HepG2 (cell line): ENCODE results near the gene FAAP100. TPM values are rescaled to one million over a fixed set of nuclear protein-coding genes. Genes with fewer than 3 reads are reported as not detected.

Source experiments
- CENPT ChIP-seq: sonication (generic); formaldehyde crosslinking; IDR thresholded peaks from 2 replicates; pipeline ENCODE4 v1.8.0; 2022; ENCODE audit warnings: low read depth, mild to moderate bottlenecking, moderate library complexity, missing genetic modification reagents
- ERF ChIP-seq: IDR thresholded peaks from 2 replicates; pipeline ENCODE4 v1.6.1; 2018; ENCODE audit warnings: missing biosample characterization, missing genetic modification reagents
- EZH2 ChIP-seq: conservative IDR thresholded peaks from 2 replicates; pipeline ENCODE4 v1.6.1; 2012; ENCODE audit warnings: mild to moderate bottlenecking, low read depth, low read length, moderate library complexity
- HDAC1 ChIP-seq: sonication (generic); formaldehyde crosslinking; IDR thresholded peaks from 2 replicates; pipeline ENCODE4 v1.5.1; 2020; ENCODE audit warnings: mild to moderate bottlenecking, missing genetic modification reagents
- HMG20A ChIP-seq: IDR thresholded peaks from 2 replicates; pipeline ENCODE4 v1.6.1; 2016; ENCODE audit warnings: borderline replicate concordance
- HNRNPH1 ChIP-seq: fragments of 200-400 bp; formaldehyde crosslinking; optimal IDR thresholded peaks from 2 replicates; pipeline ENCODE3; 2017; ENCODE audit warnings: mild to moderate bottlenecking, low read depth, low read length
- MAFF ChIP-seq: IDR thresholded peaks from 2 replicates; pipeline ENCODE4 v1.6.1; 2011; ENCODE audit warnings: low read depth, low read length, improper control_type of control experiment
- RARG ChIP-seq: sonication (generic); formaldehyde crosslinking; IDR thresholded peaks from 2 replicates; pipeline ENCODE4 v1.4.0; 2020; ENCODE audit warnings: low read depth, mild to moderate bottlenecking, missing genetic modification reagents
- RXRB ChIP-seq: IDR thresholded peaks from 2 replicates; pipeline ENCODE4 v1.6.1; 2016; ENCODE audit warnings: borderline replicate concordance, missing genetic modification reagents, missing compliant biosample characterization
- SNRNP70 ChIP-seq: fragments of 200-400 bp; formaldehyde crosslinking; IDR thresholded peaks from 2 replicates; pipeline ENCODE4 v1.6.1; 2017; ENCODE audit warnings: mild to moderate bottlenecking, low read depth, low read length, moderate library complexity
- ZNF33A ChIP-seq: sonication (generic); formaldehyde crosslinking; IDR thresholded peaks from 2 replicates; pipeline ENCODE4 v1.5.1; 2020; ENCODE audit warnings: missing genetic modification reagents, mild to moderate bottlenecking, moderate library complexity, borderline replicate concordance
- ZNF383 ChIP-seq: sonication (generic); formaldehyde crosslinking; IDR thresholded peaks from 2 replicates; pipeline ENCODE4 v1.4.0; 2020; ENCODE audit warnings: missing genetic modification reagents, mild to moderate bottlenecking, borderline replicate concordance
- polyA plus RNA-seq, 8 experiments: library from polyadenylated mRNA; depleted of rRNA in 3 of 8; stranded (reverse) in 7 of 8; unstranded in 1 of 8; fragments of >200 nt; fragmentation: Illumina TruSeq in 4 of 8; extraction: Trizol in 4 of 8; gene quantifications; 2 replicates each; pipeline versions ENCODE4 v1.2.1 to v1.2.3, GENCODE V29; 2011 to 2016; ENCODE audit warnings: low read depth in 4 of 8, missing spikeins in 1 of 8, mixed read lengths in 1 of 8; ENCODE audit not compliant: insufficient read depth in 1 of 8
- total RNA-seq, 5 experiments: library from RNA; depleted of rRNA; stranded (reverse); fragments of >200 nt; fragmentation: Illumina TruSeq; extraction: Trizol; gene quantifications; 2 replicates each; pipeline ENCODE4 v1.2.3, GENCODE V29; 2016; ENCODE audit warnings: low read depth in 1 of 5
- TF ChIP-seq, protein P1 (sequence below): sonication (generic); formaldehyde crosslinking; IDR thresholded peaks from 2 replicates; pipeline ENCODE4 v1.4.0; 2020; ENCODE audit warnings: missing genetic modification reagents
- TF ChIP-seq, protein P2 (sequence below): sonication (generic); formaldehyde crosslinking; IDR thresholded peaks from 2 replicates; pipeline ENCODE4 v1.4.0; 2020; ENCODE audit warnings: missing genetic modification reagents
- TF ChIP-seq, protein P3 (sequence below): sonication (generic); formaldehyde crosslinking; IDR thresholded peaks from 2 replicates; pipeline ENCODE4 v1.4.0; 2020; ENCODE audit warnings: mild to moderate bottlenecking, missing genetic modification reagents
- TF ChIP-seq, protein P4 (sequence below): IDR thresholded peaks from 2 replicates; pipeline ENCODE4 v1.6.1; 2012; ENCODE audit warnings: low read length, improper control_type of control experiment
- TF ChIP-seq, protein P5 (sequence below): sonication (generic); formaldehyde crosslinking; conservative IDR thresholded peaks from 2 replicates; pipeline ENCODE4 v1.4.0; 2020; ENCODE audit warnings: missing genetic modification reagents
- TF ChIP-seq, protein P6 (sequence below): sonication (generic); formaldehyde crosslinking; conservative IDR thresholded peaks from 2 replicates; pipeline ENCODE4 v1.4.0; 2020; ENCODE audit warnings: missing genetic modification reagents

FAAP100 gene
- total and polyA plus RNA-seq, 2 of the 13 experiments (the other 11 are each of a cell fraction or from before 2014, with no cell fraction given): 7.6 to 20.8 TPM

DNA sequence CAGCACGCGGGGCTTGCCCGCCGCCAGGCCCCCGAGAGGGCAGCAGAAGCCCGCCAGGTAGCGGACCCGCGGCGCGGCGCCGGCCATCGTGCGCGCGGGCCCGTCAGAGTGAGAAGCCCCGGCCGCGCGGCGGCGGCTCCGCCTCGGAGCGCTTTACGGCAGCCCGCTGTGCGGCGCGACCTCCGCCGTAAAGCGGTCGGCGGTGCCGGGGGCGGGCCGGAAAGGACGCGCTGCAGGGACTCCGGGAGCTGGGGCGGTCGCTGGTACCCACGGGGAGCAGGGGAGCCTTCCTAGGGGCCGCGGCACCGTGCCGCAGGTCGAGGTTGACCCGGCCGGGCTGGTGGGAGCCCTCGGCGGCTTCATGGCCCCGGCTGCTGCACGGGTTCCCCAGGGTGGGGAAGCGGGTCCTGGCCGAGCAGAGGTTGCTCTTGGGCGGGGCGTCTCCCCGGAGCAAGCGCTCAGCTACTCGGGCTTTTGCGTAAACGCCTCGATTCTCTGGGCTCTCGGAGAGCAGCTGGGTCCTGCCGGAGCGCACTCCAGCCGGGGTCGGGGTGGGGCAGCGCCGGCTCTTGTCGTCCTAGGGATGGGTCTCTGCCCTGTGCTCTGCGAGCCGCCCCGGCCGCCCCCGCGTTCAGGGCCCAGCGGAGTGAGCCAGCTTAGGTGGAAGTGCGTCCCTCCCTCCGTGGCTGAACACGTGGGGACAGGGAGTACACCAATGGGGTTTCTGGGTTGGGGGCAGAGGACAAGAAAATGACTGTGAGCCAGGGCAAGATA, at the start of gene FAAP100 (continued):
- TF ChIP-seq, protein P1, sequence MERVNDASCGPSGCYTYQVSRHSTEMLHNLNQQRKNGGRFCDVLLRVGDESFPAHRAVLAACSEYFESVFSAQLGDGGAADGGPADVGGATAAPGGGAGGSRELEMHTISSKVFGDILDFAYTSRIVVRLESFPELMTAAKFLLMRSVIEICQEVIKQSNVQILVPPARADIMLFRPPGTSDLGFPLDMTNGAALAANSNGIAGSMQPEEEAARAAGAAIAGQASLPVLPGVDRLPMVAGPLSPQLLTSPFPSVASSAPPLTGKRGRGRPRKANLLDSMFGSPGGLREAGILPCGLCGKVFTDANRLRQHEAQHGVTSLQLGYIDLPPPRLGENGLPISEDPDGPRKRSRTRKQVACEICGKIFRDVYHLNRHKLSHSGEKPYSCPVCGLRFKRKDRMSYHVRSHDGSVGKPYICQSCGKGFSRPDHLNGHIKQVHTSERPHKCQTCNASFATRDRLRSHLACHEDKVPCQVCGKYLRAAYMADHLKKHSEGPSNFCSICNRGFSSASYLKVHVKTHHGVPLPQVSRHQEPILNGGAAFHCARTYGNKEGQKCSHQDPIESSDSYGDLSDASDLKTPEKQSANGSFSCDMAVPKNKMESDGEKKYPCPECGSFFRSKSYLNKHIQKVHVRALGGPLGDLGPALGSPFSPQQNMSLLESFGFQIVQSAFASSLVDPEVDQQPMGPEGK (CRISPR knock-in tag): peak; percentile 75
- TF ChIP-seq SNRNP70 (no peak), CENPT (CRISPR knock-in tag) (peak; percentile 13), ZNF383 (CRISPR knock-in tag) (no peak), MAFF (no peak), ZNF33A (CRISPR knock-in tag) (no peak), HDAC1 (CRISPR knock-in tag) (peak; percentile 61; the same call in 1 of the 2 replicates), ERF (peak; percentile 17; the same call in 1 of the 2 replicates), RXRB (CRISPR knock-in tag) (peak; percentile 35; the same call in 1 of the 2 replicates), HNRNPH1 (no peak), EZH2 (no peak), RARG (CRISPR knock-in tag) (no peak; the same call in 1 of the 2 replicates), HMG20A (CRISPR knock-in tag) (no peak)
- TF ChIP-seq, protein P2, sequence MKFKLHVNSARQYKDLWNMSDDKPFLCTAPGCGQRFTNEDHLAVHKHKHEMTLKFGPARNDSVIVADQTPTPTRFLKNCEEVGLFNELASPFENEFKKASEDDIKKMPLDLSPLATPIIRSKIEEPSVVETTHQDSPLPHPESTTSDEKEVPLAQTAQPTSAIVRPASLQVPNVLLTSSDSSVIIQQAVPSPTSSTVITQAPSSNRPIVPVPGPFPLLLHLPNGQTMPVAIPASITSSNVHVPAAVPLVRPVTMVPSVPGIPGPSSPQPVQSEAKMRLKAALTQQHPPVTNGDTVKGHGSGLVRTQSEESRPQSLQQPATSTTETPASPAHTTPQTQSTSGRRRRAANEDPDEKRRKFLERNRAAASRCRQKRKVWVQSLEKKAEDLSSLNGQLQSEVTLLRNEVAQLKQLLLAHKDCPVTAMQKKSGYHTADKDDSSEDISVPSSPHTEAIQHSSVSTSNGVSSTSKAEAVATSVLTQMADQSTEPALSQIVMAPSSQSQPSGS (CRISPR knock-in tag): no peak
- TF ChIP-seq, protein P3, sequence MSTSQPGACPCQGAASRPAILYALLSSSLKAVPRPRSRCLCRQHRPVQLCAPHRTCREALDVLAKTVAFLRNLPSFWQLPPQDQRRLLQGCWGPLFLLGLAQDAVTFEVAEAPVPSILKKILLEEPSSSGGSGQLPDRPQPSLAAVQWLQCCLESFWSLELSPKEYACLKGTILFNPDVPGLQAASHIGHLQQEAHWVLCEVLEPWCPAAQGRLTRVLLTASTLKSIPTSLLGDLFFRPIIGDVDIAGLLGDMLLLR (CRISPR knock-in tag): 0 out of 2 replicates have a peak, but pooled peaks have one; percentile 23
- TF ChIP-seq, protein P4, sequence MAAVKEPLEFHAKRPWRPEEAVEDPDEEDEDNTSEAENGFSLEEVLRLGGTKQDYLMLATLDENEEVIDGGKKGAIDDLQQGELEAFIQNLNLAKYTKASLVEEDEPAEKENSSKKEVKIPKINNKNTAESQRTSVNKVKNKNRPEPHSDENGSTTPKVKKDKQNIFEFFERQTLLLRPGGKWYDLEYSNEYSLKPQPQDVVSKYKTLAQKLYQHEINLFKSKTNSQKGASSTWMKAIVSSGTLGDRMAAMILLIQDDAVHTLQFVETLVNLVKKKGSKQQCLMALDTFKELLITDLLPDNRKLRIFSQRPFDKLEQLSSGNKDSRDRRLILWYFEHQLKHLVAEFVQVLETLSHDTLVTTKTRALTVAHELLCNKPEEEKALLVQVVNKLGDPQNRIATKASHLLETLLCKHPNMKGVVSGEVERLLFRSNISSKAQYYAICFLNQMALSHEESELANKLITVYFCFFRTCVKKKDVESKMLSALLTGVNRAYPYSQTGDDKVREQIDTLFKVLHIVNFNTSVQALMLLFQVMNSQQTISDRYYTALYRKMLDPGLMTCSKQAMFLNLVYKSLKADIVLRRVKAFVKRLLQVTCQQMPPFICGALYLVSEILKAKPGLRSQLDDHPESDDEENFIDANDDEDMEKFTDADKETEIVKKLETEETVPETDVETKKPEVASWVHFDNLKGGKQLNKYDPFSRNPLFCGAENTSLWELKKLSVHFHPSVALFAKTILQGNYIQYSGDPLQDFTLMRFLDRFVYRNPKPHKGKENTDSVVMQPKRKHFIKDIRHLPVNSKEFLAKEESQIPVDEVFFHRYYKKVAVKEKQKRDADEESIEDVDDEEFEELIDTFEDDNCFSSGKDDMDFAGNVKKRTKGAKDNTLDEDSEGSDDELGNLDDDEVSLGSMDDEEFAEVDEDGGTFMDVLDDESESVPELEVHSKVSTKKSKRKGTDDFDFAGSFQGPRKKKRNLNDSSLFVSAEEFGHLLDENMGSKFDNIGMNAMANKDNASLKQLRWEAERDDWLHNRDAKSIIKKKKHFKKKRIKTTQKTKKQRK: no peak
- TF ChIP-seq, protein P5, sequence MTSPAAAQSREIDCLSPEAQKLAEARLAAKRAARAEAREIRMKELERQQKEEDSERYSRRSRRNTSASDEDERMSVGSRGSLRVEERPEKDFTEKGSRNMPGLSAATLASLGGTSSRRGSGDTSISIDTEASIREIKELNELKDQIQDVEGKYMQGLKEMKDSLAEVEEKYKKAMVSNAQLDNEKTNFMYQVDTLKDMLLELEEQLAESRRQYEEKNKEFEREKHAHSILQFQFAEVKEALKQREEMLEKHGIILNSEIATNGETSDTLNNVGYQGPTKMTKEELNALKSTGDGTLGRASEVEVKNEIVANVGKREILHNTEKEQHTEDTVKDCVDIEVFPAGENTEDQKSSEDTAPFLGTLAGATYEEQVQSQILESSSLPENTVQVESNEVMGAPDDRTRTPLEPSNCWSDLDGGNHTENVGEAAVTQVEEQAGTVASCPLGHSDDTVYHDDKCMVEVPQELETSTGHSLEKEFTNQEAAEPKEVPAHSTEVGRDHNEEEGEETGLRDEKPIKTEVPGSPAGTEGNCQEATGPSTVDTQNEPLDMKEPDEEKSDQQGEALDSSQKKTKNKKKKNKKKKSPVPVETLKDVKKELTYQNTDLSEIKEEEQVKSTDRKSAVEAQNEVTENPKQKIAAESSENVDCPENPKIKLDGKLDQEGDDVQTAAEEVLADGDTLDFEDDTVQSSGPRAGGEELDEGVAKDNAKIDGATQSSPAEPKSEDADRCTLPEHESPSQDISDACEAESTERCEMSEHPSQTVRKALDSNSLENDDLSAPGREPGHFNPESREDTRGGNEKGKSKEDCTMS (CRISPR knock-in tag): no peak
- TF ChIP-seq, protein P6, sequence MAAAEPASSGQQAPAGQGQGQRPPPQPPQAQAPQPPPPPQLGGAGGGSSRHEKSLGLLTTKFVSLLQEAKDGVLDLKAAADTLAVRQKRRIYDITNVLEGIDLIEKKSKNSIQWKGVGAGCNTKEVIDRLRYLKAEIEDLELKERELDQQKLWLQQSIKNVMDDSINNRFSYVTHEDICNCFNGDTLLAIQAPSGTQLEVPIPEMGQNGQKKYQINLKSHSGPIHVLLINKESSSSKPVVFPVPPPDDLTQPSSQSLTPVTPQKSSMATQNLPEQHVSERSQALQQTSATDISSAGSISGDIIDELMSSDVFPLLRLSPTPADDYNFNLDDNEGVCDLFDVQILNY (CRISPR knock-in tag): peak; percentile 60; the same call in 1 of the 2 replicates
